HG03565 (cell line): ENCODE measurements around the gene MED31.
"Not testable (repeated sequence)": the region's sequence is repeated elsewhere in the genome, so short reads cannot be mapped to it uniquely, and the experiment has no call there.

Experiments
- ATAC-seq: cut with Tn5 transposase; IDR thresholded peaks from one replicate; pipeline ENCODE4 v1.9.1; 2021; ENCODE audit warnings: mild to moderate bottlenecking, moderate library complexity; ENCODE audit not compliant: unreplicated experiment

The MED31 gene

DNA sequence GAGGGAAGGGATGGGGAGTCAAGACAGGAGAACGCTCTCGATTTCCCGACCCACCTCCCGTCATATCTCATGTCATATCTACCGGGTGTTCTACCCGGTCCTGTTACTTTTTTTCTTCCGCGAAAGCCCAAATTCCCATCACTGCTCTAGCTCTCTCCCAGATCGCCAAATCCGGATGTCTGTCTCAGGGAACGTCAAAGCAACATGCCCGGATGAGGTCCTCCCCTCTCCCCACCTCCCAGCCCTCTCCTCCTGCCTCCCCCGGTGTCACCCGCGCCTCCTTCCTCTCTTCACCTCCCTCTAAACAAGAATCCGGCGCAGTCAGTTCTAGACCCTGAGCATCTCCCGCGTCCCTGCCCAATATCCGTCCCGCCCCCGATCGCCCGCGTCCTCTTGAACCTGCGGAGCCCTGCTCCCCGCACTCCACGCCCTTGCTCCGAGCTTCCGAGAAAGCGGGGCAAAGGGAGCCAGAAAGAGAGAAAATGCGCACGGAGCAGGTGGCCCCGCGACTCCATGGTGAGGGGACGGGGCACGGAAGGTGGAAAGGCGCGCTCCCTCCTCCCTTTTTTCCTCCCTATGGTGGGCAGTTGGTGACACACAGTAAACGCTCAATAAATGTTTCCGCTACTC is 4.4 kb upstream of the MED31 start:
- ATAC-seq, result not testable (repeated sequence)

DNA sequence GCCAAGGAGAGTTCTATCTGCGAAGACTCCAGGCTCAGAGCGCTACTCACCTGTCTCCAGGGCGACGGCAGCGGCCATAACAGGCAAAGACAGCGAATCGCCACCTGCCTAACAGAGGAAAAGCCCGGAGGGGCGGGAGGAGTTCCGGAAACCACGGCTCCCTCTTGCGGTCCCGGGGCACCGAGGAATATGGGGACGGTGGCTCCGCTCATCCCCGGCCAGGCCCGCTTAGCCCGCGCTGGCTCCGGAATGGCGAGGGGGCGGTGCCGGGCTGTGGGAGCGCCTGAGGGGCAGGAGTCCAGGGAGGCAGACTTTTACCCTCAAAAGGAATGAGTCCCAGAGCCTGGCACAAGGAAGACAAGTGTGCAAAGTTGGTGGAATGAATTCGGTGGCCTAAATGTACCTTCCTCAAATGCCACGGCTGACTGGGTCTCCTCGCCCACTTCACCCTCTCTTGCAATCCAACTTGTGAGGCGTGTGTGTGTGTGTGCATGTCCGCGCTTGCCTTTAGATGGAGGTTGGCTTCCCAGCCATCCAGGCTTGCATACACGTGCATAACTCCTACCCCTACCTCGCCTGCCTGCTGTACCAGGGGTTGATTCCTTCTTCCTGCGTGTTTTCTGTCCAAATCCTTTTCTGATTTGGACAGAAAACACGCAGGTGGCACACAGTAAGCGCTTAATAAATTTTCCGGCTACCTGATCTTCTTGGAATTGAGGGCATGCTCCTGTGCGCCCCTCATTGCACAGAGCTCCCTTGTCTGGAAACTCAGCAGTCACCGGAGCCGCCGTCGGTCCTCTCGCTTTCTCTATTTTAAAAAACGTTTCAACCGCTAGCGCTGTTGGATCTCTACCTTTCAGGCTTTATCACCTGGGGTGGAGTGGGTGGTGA is 3.7 kb upstream of the MED31 start:
- ATAC-seq, result no peak

DNA sequence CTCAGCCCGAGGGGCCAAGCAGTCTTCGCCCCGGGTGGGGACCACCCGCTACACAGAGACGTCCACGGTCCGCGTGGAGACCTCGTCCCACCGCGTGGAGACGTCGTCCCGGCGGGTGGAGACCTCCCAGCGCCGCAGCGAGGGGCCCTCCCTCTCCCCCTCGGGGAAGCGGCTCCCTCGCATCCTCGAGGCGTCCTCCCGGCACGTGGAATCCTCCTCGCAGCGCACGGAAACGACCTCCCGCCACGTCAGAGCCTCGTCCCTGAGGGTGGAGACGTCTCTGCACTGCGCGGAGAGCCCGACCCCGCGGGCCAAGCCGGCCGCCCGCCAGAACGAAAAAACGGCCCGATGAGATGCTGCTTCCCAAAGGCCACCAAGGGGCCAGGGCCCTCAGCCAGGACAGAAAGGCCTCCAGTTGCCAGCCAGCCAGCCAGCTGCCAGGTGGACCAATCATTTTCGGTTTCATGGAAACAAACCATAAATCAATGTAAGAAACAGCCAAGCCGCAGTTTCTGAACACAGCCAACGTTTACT is 581 bp upstream of the MED31 start:
- no peak for ATAC-seq

- ATAC-seq, result no peak
These were observed 3.2 kb downstream of the MED31 start for GRCh38 chr17:6648181-6648580.

DNA sequence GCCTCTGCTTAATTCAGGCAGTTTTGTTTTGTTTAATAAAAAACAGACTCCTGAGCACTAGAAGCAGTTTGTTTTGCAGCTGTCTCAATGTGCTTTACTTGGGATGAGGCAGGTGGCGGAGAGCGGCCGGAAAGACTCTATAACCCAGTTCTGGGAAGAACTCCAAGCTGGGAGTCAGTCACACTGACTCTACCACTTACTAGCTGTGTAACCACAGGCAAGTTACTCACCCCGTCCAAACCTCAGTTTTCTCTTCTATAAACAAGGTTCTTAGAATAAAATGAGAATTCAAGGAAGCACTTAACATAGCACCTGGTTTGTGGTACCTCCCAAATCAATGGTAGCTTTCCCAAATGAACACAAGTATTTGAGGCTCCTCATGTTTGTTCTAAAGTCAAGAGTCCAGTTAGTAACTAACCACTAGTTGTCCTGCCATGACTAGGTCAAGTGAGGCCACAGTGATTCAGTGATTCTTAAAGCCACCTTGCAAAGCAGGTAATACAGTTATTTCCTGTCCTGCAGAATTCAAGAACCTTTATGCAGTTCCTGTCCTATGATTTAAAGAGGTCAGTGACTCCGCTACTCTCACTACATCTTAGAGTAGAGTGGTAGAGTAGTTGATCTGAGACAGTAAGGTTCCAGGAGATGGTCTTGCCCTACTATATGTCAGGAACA is 7.8 kb downstream of the MED31 start:
- ATAC-seq, result no peak

DNA sequence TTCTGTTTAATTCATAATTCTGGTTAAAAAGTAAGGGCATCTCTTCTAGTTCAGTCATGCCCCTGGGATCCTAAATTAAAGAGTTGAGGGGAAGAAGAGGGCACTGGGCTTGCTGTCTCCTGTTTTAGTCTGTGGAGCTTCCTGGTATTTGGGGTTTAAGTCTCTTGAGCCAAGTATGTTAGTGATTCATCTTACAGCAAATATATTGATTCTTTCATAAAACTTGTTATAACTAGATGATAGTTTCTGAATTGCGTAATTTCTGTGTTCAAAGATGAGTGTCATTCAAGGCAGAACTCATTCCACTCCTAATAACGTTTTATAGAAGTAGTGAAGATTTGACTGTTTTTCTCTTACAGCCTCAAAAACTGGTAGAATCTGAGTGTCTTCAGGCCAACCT is 8.8 kb downstream of the MED31 start:
- ATAC-seq, result no peak

- ATAC-seq, result no peak
These were observed 10.1 kb downstream of the MED31 start for GRCh38 chr17:6641247-6641863.

DNA sequence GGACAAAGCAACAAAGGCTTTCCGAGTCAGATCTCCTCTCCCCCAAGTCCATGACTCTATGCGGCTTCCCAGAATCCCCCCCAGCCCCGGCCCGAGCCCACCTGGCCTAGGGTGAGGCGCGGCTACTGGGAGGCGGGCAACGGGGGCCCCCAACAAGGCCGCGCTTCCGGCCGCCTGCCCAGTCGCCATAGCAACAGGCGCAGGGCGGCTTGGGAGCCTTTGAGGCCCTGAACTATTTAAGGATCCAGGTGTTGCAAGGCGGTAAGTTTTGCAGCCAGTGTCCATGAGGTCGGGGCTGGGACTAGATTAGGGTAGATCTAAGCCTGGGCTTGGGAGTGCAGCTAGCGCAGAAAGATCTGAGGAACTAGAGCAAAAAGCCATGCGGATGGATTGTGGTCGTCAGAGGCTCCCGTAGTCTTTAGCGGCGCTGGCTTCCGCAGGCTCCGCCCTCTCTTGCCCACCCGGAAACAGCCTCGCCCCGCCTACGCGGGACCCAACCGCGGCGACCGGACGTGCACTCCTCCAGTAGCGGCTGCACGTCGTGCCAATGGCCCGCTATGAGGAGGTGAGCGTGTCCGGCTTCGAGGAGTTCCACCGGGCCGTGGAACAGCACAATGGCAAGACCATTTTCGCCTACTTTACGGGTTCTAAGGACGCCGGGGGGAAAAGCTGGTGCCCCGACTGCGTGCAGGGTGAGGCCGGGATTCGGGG is 10.7 kb downstream of the MED31 start, which contains the start of the genes KIAA0753 and TXNDC17:
TSS of gene KIAA0753 (minus strand) at position 176 of the 711 bp plus-strand sequence. CDS start 5,608 bp downstream, outside the sequence.
TSS of gene TXNDC17 (plus strand) at position 525 of the 711 bp plus-strand sequence. CDS start at position 548, 23 bp downstream.
- peak; percentile 80 for ATAC-seq

- no peak for ATAC-seq
These were observed 11.5 kb downstream of the MED31 start for GRCh38 chr17:6639586-6640535.

GRCh38 chr17:6639014-6639585 is 12.3 kb downstream of the MED31 start:
- ATAC-seq, result no peak

DNA sequence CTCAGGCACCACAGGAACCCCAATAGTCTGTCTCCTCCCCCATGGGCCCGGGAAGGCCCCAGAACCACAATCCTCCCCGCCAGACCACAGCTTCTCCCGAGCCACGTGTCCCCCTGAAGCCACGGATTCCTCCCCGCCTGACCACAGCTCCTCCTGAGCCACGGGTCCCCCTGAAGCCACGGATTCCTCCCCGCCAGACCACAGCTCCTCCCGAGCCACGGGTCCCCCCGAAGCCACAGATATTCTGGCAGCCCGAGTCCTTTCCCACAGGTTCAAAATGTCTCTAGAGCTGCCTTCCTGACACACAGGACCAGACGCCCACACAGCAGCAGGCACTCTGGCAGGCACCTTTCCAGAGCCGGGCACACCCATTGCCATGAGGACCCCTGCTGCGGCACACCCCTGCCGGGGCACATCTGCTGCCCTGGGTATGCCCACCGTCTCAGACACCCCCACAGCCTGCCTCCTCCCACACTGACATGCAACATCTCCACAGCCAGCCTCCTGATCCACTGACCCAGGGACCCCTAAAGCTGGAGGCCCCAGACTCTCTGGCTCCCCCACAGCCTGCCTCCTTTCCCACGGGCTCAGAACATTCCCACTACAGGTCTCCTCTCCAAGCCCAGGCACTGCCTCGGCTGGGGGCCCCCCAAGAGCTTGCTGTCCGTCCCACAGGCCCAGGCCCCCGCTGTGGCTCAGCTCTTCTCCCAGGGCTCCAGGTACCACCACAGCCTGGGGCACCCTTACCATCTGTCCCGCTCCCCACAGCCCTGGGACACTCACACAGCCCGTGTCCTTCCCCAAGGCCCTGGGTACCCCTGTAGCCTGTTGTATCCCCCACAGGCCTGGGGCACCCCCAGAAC is 13.1 kb downstream of the MED31 start:
- no peak for ATAC-seq

DNA sequence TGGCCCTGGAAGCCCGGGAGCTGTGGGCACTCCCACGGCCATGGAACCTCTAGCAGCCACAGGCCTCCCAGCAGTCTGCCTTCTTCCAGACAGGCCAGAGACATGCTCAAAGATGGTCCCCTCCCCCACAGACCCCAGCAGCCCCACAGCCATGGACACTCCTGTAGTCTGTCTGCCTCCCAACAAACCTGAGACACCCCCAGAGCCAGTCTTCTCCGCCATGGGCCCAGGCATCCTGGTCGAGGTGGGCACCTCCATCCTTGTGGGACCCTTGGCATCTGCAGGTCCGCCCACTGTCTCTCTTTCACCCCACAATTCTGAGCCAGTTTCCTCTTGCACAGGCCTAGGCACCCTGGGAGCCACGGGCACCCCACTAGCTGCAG is 14.0 kb downstream of the MED31 start:
- ATAC-seq, result no peak

DNA sequence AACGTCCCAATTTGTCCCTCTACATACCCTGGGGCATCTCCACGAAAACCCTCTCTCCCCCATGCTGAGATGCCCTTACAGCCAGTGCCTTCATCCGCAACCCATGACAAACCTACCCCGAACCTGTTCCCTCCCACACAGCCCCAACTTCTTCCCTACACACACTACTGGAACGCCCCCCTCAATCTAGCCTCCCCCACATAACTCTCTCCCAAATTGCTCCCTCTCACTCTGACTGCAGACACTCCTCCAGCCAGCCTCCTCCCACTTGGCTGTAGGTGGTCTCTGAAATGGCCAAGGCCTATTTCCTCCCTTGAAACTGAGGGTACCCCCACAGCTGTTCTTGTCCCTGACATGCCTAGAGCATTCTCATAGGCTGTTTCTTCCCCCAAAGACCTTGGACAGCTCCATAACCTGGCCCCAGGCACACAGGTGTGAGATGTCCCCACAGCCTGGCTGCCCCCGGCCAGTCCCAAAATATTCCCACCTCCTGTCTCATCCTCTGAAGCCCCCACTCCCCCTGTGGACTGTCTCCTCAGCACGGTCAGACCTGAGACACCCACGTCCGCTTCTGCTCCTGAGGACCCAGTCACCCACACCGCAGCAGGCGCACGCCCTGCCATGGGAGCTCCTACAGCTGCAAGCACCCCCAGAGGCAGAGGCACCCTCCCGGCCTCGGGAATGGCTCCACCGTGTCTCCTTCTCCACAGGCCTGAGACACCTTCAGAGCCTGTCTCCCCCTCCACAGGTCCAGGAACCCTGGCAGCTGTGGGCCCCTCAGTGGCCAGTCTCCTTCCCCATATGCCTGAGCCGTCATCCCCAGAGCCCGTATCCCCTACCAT is 14.6 kb downstream of the MED31 start:
- ATAC-seq, result no peak

DNA sequence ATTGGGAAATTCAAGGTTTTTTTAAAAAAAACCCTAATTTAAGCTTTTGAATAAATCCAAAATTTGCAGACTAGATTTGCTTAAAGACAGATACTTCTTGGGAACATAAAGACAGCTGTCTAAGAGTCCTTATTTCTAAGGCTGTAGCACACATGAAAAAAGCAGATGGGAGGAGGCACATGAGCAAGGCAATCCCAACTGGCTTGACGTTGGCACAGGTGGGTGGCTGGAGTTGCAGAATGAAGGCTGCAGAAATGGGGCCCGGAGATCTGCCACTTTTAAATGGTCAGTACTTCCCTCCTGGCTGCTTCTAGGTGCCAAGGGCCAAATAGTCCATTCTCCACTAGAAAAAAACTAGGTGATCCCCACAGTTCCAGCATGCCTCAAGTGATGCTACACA is 15.3 kb downstream of the MED31 start:
- ATAC-seq, result no peak

- ATAC-seq, result no peak
These were observed 18.1 kb downstream of the MED31 start for GRCh38 chr17:6633263-6633662.

DNA sequence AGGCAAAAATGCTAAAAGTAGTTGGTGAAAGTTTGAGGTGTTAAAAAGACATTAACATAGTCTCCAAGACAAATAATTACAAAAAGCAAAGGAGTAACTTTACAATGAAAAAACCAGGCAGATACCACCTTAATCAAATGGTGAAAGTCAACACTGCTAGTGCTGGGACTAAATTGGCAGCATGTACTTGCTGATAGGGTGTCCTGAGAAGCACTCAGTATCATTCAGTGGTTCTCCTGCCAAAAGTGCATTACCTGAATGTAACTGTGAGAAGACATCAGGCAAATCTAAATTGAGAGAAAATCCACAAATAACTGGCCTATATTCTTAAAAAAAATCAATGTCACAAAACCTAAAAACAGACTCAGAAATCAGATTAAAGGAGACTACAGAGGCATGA is 18.9 kb downstream of the MED31 start:
- ATAC-seq, result no peak

- no peak for ATAC-seq
These were observed 21.0 kb downstream of the MED31 start for GRCh38 chr17:6630390-6630789.
